GM18873 (cell line): ENCODE results near the gene GABRB3.

Experiments
- ATAC-seq: cut with Tn5 transposase; IDR thresholded peaks from one replicate; pipeline ENCODE4 v1.9.1; 2021; ENCODE audit warnings: mild to moderate bottlenecking, moderate library complexity, moderate number of reproducible peaks; ENCODE audit not compliant: unreplicated experiment, low FRiP score

GABRB3 gene

DNA sequence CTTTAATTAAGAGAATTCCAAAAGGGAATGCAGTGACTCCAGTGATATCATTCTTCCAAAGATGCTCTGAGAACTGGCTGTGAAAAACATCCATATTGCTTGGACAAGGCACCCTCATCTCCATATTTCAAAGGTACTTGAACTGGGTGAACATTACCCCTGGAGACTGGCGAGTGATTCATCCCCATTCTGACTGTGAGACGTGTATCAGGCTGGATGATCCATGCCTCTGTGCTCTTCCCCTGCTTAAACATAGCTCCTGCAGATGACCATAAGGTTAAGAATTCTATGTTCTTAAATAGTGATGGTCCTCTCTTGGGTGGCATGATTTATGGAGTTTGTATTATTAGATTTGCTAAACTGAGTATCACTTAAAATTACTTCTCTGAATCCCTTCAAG is 137.8 kb downstream of the GABRB3 start:
- no peak for ATAC-seq

DNA sequence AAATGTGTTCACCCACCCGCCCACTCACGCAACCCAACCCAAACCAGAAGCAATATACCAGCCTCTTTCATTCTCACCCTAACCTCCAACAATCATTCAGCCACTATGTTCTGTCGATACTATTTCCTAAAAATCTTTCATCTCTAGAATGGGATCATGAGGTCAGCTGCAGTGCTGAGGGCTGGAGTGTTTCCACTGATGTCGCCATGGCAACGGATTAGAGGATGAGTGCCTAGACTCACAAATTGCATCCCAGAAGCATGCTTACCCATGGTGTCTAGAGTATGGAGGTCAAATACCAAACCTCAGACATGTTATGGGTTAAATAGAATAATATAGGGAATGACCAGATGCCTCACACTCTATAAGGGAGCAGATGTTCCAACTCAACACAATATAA is 138.5 kb downstream of the GABRB3 start:
- ATAC-seq = no peak

DNA sequence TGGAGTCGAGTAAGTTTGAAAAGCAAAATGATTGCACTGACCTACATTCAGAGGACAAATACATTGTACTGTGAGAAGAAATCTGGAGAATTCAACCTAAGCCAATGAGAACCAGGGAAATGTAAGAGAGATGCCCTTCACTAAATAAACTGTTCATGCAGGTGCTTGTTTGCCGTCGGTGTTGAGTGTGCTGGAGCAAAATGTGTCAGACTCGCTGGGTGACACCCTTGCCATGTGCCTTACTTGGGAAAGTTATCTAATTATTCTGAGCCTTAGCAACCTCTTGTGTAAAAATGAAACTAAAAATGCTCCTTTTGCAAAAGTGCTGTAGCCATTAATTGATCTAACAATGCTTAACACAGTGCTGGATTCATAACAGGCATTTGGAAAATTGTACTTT is 140.4 kb downstream of the GABRB3 start:
- ATAC-seq = no peak

DNA sequence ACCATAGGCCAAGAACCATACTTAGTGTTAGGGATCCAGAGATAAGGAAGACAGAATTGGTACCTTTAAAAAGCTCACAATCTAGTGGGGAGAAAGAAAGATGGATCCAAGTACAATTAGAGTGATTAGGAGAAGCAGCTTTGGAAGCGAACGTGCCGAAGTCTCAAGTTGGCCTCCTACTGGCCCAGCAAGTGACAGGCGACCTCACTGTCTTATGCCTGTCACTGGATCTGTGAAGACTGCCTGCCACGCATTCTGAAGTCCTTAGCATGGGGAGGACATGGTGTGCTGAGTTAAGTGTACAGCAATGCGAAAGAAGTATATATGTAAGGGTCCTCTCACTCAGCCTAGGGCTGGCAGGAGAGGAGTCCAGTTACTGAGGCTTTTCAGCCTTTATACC is 141.0 kb downstream of the GABRB3 start:
- ATAC-seq = no peak

DNA sequence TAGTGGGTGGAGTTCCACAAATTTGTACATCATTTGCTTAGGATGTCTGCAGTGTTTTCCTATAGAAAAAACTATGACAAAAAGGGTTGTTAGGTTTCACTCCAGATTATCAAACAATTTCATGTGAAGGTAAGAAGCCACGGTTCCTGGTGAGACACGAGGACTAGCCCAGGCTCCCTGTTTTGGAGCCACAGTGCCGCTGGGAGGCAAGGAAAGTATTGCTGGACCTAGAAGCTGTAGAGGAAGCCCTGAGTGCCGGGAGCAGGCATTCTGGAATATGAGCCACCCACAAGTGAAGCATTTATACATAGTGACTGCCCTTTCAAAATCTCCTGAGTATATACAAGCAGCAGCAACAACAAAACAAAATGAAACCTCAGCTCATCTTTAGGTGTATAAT is 142.0 kb downstream of the GABRB3 start:
- no peak for ATAC-seq

DNA sequence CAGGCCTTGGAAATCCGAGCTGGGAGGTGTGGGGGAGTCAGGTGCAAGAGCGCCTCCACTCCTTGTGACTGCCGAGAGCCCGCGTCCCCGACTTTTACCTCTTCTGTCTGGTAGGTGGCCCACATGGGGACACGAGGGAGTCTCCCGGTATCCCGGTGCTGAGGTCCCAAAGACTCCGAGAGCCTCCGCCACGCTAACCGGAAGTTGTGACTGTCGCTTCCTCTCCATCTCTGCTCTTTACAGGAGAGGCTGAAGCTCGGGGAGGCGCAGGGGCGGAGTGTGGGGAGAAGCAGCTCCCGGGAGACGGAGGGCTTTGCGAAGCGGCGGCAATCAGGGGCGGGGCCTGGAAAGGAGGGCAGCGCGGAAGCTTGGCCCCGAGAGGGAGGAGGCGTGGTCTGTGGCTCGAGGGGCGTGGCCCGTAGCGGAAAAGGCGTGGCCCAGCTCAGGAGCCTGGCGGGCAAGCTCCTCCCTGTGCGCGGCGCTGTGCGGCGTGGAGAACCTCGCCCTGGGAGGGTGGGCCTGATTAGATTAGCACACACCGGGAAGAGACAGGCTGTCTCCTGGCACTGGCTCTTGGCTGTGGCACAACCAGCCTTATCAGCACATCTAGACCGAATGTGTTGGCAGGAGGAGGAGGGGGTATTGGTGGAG is 143.9 kb downstream of the GABRB3 start:
- ATAC-seq = no peak

DNA sequence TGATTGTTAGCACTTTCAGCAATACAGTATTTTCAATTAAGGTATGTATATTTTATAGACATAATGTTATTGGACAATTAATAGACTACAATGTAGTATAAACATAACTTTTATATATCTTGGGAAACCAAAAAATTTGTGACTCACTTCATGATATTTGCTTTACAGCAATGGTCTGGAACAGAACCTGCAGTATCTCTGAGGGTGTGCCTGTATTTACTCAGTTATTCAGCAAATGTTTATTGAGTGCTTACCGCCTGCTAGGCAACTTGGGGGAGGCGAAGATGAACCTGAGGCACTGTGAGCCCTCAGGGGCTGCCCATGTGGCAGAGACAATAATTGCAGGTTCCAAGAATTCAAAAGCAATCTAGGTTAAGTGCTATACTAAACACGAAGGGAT is 144.8 kb downstream of the GABRB3 start:
- ATAC-seq = no peak

DNA sequence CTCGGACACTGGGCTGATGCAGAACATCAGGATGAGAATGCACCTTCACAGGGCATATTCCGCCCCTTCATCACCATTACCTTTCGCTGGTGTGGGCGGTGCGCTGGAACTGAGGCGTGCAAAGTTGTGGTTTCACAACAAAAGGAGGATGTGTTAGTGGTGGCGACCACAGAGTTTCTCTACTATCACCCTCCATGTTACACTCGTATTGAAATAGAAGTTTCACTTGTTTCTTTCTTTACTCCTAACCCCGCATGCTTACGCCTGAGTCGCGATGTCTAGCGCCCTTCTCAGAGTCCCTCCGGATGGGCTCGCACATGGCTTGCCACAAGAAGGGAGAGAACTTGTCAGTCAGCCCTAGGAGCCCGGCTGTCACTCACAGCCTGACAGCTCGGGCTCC is 148.7 kb downstream of the GABRB3 start:
- ATAC-seq = no peak

DNA sequence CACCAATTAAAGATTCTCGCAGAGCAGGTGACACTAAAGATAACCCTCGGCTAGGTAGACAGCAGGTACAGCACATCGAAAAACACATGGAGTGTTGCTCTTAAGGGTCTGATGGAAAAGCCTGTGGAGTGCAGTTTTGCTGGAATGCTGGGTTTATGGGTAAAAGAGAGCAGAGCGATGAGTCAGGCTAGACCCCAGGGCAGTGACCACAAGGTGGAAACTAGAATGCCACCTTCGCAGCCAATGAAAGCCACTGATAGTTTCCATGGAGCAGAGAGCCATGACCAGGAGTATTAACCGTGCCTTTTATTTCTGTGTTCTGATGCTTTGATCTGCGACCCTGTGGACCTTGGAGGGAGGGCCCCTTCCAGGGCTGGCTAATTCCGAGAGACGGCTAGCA is 149.8 kb downstream of the GABRB3 start:
- ATAC-seq = no peak

DNA sequence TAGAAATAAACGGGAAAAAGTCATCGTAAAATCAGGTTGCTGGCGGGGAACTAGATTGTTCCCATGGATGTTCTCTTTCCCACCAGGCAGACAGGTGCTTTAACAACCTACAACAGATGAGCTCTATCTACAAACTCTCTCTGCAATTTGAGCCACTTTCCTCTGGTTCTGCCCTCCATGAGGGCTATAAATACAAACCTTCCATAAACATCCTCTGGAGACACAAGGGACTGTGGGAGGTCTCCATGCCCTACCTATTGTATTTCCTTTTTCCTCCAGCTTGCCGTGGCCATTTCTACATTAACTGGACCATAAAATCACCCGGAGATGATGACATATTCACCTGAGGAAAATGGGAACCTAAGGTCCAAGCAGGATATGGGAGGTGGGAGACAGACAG is 151.1 kb downstream of the GABRB3 start:
- no peak for ATAC-seq

DNA sequence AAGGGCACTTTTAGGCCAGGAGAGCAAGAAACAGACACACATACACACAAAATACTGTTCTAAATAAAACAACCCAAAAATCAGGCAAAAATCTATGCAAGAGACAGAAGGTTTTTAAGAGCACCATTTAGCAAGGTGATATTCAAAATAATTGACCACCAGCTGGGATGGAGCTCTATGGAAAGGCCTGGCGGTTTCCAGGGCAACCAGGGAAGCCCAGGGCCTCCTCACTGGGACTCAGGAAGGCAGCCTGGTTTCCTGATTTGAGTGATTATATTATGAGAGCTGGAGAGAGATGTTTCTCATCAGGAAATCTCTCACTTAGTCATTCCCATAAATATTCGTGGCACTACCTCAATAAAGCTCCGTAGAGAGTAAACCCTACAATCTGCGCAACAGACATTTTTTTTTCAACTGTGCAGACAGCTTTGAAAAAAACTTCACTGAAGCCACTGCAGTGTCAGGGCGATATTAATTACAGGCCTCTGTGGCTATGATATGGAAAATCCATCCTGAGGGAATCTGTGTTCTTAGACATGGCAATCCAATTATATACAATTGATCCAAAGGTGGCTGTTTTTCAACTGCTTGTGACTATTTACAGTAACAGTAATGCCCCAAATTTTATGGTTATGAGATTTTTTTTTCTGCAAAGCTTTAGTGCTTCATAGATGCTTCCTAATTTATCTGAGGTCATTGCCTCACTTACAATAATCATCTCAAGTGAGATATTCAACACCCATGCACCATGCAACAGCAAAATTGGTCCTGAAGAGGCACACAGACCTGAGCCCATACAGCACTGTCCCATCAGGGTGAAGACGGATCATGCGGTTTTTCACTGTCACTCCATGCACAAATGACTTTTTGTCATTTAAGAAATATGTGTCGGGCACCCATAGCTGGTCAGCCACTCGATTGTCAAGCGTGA is 152.1 kb downstream of the GABRB3 start:
- ATAC-seq = no peak

DNA sequence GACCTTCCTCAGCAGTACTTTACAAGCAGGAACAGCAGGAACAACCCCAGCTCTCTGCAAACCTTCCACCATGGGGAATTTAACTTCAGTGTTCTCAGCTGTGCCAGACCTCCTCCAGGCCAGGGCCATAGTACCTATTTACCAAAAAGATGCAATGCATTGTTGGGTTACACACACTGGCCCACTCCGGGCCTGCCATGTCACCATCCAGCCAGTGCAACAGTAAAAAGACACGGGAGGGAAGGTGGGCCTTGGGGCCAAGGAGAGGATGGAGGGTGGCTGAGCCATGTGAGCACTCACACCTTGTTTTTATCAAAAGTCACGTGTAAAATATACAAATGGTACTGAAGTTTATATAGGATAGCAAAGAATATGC is 157.0 kb downstream of the GABRB3 start:
- no peak for ATAC-seq

DNA sequence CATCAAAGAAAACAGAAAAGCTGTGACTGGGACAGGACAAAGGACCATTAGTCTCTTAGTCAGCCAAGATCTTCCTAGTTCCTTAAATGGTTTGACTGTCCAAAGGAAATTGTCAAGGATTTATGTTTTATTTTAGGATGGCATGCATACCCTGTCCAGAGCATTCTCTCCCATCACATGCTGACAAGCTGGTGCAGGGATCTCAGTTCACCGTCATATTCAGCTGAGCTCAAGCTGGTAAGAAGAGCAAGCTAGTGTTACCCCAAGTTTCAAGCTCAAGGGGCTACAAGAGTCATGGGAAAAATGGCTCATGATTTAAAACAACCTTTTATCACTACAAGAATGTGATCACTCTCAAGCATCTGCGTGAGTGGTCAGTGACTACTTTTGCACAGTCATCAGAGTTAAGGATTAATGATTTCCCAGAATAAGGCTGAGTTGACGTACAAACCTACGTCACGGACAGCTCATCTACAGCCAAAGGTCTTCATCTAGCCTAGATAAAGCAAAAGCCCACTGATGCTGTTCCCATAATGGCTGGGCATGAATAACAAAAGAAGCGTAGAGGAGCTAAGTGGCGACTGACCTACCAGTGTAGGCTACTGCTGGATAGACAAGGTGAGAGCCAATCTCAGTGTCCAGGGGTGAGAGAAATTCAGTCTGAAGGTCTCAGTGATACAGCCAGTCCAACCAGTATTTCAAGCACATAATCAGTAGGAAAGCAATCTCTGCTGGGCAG is 157.5 kb downstream of the GABRB3 start:
- no peak for ATAC-seq

DNA sequence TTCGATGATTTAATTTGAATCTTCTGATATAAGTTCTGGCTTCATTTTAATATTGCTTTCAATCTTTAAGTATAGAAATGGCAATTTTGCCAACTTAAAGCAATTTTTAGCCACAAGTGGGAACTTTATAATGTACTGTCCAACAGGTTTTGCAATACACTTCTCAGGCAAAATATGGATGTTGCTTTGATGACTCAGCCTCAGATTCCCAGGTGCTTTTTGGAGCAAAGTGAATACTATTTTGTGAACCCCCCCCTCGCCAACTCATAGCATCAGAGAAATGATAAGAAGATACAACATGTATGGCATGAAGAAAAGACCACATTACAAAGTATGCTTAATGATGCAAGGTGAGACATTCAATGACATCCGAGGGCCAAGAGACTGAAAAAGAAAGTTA is 158.1 kb downstream of the GABRB3 start:
- no peak for ATAC-seq

DNA sequence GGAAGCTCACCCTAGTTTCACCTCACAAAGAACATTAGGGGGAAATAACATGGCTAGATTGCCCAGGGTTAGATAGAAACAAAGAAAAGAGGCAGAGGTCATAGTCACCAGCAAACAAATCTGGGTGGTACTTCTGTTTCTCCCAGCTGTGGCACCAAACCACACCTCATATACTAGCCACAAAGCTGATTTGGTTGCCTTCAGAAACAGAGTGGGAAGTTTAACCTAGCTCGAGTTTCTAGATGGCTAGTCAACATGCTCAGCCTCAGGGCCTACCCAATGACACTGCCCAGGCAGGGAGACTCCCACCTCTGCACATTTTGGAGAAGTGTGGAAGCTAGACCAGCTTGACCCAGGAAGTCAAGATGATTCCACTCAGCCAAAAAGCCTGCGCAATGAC is 174.2 kb downstream of the GABRB3 start:
- no peak for ATAC-seq

DNA sequence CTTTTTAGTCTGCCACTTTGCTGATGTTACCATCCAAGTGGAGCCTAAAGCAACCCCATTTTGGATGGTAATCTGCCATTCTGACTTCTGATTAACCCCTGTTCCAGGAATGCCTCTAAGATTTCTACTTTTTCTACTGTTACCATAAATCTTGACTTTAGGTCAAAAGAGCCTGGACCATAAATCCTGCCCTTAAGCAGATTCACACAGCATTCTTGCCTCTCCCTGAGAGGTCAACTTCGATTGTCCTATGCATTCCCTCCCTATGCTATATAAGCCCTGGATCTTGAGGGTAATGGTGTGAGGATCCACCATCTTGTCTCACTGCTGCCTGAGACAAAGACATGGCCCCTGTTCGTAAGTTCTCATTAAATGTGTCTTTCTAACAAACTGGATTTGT is 177.3 kb downstream of the GABRB3 start:
- ATAC-seq = no peak

DNA sequence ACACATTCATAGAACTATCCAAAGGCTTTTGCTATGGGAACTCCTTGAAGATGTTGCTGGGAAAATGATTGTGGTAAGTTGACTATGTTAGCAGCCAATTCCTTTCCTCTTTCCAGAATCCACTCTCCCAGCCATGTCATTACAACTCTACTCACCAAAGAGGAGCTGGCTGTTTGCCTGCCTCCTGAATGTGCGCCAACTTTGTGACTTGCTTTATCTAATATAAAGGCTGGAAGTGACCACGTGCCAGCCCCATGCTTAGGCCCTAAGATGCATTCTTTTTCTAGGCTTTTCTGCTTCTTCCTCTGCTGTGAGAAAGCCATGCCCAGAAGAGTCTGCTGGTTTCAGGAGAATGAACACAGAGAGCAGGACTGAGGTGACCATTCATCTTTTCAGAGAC is 182.2 kb downstream of the GABRB3 start:
- ATAC-seq = no peak

DNA sequence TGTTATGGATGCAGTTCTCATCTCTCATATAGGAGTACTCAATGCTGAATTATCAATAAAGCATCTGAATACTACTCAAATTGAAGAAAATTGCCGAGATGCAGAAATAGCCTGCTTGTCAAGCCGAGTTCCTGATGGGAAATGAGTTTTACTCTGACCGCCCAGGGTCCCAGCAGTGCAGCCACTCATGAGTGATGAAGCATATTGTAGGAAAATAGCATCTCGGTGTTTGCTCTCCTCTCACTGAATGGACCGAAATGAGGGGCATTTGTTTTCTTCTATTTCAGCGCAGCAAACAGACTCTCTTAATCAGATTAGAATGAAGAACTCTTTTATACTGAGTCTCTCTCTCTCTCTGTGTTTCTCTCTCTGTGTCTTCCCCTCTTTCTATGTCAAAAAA is 190.0 kb downstream of the GABRB3 start:
- ATAC-seq = no peak

DNA sequence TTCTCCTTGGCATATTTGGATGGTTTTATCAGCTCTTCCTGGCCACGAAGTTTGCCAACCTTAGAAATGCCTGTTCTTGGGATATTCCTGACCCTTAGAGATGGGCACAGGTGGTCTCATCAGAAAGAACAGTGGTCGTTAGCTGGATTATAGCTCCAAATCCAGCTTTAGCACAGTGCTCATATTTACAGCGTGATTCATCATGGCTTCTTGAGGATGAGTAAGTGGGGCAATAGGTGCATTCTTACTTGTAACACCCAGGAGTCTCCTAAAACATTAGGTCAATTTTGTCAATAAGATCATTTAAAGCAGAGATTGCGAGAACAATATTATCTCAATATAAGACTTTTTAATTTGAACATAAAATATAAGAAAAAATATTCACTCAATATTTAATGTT is 191.9 kb downstream of the GABRB3 start:
- no peak for ATAC-seq

DNA sequence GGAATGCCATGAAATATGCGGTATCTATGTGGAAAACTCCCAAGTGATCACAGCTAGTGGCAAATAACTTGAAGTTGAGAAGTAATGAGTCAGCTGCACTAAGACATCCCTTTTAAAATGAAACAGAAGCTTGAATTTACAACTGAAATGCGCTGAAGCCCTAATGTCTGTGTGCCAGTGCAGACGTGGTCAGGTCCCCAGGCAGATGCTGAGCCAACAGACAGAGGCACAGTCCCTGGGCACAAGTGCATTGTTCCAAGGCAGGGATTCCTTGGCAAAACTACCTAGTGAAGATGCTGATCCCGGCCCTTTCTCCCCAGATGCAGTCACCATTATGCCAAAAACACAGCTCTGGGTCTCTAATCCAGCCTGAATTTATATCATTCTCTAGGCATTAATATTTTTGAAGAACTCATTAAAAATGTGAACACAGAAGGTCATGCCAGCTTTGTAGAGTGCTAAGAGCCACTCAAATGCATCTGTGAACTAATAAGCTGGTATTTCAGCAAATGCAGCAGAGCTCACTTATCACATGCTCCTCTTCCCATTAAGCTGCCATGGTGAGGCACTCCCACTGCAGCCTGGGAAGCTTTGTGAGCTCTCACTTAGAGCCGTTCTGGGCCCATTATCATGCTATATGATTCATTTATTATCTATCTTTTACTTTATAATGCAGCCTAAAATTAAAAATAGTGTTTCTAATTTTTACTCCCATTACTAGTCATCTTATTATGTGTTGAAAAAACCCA is 200.1 kb downstream of the GABRB3 start:
- ATAC-seq = no peak

DNA sequence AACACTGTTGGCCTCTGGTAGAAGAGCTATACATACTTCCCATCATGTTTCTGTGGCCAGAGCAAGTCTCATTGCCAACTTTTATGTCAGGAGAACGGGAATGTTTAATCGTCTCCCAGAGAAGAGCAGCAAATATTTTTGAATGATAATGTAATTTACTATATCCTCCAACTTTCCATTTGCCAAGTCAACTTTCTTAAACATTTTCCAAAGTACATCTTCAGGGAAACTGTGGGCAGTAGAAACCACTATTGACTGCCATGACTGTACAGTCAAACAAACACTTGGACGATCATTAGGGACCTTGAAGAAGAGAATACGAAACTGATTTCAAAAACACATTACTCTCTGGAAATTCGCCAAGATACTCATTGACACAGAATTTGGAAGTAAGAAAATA is 201.5 kb downstream of the GABRB3 start:
- ATAC-seq = no peak
